GF-D8 (cell line): ENCODE results near the gene LIFR.

ENCODE experiments used
- DNase-seq: peaks from one replicate; lab custom pipeline; 2025; lab: John Stamatoyannopoulos, UW

The LIFR gene

DNA sequence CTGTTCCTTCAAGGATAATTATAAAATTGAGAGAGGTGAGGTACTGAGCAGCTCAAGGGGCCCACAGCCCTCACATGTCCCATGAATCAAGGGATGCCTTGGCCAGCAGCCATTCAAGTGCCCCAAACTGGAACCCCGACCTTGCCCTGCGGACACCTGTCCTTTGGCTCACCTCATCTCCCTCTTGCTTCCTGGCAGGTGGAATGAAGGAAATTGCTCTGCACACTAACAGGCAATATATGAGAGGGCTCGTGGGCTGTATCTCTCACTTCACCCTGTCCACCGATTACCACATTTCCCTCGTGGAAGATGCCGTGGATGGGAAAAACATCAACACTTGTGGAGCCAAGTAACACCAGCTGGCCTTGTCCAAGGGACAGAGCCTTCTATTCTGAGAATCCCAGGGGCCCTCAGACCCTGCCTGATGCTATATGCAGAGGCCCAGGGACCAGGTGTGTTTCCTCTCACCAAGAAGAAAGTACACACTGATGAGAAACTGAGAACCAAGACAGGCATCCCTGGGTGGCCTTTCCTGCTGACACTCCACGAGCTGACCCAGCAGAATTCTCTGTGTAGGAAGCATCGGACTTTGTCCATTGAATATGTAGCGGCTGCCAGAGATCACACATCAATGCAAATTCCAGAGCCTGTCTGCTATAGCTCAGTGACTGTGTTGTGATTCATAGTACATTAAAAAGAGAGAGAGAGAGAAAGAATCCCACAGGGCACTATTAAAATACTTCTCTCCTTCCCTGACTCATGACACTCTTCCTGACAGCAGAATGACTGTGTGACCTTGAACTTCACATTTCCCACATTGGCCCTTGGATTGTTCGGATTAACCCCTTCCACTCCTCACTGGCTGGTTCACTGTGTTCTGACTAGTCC is 92.6 kb downstream of the LIFR start:
- DNase-seq = no peak

DNA sequence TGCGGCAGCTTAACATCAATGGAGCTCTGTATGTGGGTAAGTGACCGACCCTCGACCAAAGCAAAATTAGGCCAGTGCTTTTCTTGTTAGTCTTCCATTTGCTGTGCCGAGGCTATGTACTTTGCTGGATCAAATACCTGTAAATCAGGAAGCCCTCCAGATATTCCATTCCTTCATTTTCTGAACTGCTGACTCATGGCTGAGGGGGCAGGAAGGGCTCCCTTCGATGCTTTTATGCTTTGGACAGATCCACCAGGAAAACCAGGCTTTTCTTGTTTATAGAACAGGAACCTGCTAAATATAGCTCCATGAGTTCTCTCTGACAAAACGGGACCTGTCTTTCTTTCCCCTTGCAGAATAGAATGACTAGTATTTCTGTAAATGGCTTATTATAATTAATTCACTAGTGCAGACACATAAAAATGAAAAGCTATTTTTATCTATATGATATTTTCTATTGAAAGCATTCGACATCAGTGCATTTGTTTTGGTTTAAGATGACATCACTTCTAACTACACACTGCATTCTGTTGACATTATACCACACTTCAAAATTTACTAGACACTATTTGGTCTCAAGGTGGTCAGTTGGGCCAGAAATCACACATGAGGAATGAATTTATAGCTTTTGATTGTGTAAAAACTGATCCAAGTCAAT is 93.3 kb downstream of the LIFR start:
- no peak for DNase-seq

DNA sequence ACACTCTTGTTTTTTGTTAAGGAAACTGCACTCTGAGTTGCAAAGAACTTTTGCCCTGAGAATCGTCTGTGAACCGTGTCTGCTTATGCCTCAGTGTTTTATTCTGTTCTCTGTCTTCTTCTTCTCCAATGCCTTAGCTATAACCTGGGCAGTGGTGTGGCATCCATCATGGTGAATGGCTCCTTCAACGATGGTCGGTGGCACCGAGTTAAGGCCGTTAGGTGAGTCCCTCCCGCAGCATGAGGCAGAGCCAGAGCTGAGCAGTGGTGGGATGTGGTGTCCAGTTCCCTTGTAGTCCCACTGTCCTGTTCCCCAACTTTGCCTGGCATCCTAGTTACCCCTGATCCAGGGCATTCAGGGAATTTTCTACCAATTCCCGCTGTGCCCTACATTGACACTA is 98.3 kb downstream of the LIFR start:
- DNase-seq = no peak

DNA sequence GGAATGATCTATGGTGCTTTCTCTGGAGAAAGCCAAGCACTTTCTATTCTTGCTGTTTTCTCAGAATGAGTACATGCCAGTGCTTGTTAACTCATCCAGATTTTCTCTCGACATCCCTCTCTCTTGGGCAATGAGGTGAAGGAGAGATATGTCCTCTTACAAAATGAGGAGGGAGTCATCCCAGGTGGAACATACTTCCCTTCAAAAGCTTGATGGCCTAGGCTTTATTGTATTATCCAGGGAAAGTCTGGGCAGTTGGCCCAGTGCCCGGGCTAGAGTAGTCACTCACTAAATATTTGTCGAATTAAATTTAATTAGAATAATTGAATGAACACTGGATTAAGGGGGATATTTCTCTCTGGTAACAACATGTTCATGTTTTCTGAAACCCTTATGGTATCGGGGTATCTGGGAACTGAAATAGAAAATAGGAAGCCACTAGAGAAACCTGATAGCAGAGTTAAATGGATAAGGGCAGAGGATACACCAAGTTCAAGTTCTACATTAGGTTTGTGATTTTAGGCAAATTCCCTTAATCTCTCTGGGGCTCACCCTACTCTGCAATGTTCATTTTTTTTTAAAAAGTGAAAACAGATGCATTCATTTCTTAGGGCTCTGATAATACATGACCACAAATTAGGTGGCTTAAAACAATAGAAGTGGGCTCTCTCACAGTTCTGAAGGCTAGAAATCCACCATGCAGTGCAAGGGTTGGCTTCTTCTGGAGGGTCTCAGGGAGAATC is 99.6 kb downstream of the LIFR start:
- no peak for DNase-seq

DNA sequence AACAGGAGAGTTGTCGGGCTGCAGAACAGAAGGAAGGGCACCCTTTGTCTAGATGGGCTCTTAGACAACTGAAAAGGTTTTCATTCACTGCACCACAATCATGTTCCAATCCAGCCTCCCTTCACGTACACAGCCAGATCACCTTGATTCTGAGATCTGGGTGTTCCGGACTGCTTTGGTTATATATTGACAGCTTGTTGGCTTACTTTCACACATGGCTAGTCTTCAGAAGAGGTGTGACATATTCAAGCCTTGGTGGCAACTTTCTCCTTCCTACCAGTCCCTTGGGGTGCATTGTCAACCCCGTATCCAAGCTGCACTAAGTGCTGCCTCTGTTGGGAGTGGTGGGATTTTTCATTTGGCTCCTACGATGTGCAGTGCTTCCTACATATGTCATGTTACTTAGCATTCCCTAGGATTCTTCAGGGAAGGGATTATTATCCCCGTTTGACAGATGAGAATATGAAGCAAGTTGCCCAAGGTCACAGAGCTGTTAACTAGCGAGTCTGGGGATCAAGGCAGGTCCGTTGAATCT is 100.6 kb downstream of the LIFR start:
- no peak for DNase-seq

DNA sequence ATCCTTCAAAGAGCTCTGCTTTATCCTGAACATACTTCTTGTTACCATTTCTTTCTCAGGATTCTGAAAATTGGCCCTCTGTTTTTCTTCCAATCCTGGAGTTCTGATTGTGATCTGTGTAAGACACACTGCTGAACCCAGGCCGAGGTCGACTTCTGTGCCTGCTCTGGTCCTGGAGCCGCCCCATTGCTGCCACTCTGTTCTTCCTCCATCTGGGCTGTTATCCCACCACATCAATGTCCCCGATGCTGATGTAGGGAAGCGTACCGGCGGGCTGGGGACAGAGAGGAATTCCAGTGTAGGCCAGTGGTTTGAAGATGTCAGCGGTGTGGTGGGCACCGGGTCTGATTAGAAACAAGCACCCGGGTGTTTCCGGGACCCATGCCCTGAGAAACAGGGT is 102.5 kb downstream of the LIFR start:
- DNase-seq = no peak

DNA sequence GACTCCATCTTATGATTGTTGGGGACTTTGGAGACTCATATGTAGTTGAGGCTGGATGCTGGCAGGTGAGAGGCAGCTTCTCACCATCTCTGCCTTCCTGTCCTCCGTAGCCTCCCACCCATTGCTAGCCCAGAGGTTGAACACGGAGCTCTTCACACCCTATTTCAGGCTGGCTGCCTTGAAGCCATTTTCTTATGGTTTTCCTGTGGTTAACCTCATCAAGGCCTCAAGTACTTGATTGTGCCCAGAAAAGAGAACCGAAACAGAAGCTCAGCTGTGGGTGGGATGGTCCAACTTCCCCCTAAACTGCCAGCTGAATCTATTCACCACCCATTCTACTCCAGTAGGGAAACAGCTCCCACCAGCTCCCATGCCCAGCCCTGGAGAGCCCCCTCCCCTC is 102.9 kb downstream of the LIFR start:
- peak; percentile 83 for DNase-seq

DNA sequence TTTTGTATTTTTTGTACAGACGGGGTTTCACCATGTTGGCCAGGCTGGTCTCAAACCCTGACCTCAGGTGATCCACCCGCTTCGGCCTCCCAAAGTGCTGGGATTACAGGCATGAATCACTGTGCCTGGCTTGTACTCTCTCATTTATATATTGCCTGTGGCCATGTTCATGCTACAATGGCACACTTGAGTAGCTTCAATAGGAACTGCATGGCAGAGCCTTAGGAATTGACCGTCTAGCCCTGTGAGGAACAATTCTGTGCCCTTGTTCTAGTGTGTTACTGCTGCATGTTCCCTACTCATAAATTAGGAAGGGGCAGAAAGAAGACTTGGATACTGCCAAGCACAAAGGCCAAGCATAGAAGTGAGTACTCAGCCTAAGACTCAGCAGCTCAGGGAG is 104.2 kb downstream of the LIFR start:
- no peak for DNase-seq

DNA sequence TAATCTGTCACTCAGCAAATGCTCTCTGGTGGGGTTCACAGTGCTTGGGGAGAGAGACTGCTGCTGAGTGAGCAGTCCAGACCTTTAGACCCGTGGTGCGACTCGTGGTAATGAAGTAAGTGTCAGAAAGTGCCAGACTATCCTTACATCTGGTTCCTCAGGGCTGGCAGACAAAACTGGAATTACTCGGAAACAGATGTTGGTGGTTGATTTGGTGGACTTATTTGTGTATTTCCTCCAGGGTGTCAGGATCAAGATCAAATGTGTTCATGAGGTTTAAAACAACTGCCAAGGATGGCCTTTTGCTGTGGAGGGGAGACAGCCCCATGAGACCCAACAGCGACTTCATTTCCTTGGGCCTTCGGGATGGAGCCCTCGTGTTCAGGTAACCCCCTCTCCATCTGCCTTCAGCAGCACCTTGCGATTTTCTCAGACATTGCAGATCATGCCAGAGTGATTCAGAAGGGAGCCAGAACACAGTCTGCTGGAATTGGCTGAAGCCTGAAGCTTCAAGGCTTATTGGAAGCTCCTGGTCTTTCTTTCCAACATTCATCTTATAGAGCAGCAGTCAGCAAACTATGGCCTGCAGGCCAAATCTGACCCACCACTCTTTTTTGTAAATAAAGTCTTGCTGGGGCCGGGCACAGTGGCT is 105.2 kb downstream of the LIFR start:
- DNase-seq = no peak

DNA sequence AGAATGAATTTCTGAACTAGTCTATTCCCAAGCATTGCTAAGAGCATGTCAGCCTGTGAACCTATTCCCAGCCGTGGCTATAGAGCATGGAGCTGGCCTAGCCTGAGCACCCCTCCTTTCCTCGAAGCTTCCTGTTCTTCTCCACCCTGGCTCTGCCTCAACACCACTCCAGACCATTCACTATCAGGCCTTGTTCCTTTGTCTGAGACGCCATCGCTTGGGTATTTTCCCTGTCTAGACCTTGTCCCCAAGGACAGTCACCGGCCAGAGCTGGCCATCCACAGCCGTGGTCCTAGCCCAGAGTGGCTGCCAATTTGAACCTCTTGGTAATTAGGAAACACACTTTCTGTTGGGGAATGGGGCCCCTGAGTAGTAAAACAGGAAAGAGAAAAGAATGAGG is 105.8 kb downstream of the LIFR start:
- no peak for DNase-seq

DNA sequence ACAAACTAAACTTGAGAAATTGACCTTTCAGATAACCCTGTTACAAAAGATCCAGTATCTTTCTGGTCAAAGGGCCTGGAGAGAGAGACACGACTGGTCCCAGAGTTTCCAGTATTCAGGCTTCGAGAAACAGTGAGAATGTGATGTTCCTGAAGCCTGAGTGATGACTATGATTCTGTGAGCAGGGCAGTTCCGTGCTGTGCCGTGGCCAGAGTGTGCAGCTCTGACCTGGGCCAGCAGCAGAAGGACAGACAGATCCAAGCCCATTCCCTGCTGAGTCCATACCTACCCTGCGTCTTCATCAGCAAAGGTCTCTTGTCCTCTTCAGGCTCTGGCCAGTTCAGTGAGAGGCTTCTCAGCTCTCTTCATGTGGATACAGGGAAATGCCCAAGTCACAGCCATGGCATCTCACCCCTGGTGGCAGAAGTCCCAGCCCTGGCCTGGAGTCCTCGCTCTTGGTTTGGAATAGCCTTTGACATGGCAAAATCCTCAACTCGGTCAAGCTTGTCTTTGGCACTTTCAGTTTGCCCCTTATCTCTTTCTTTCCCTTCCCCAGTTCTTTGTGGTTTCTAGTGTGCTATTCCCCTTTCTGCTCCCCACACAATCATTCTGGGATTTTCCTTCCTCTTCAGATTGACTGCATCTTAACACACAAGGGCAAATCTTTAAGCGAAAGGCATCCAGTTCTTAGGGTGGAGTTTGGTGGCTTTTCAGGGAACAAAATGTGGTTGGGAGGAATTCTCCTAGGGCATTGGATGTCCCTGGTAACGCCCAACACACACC is 107.7 kb downstream of the LIFR start:
- DNase-seq = no peak

DNA sequence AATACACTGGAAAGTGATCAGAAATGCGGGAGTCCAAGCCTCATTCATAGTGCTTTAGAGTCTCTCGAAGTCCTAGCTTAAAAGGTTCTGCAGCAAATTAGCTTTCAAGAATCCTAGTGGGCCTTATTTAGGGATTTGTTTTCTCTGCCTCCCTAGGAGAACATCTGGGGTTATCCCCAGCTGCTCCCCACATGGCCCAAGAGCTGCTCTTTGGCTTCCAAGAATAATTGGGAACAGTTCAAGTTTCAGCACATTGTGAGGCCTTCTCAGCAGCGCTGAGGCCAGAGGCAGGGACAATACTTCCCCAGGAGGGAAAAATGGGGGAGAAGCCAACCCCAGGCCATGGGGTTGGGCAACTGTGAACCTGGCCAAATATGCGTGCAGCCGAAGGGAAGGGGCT is 108.7 kb downstream of the LIFR start:
- no peak for DNase-seq

DNA sequence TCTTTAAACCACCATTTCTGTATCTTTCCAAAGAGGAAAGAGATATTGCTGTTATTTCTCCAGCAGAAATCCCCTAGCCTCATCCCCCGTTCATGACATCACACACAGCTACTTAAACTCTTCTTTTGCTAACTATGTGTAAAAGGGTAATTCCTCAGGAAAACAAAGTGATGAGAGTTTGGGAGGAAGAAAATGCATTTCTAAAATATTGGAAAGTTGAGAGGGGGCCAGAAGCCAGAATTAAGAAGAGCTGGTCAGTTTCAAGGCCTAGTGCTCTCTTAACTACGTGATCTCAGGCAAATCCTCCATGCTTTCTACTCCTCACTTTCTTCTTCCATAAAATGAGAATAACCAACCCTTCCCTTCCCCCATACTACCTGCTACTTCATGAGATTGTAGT is 109.4 kb downstream of the LIFR start:
- no peak for DNase-seq

DNA sequence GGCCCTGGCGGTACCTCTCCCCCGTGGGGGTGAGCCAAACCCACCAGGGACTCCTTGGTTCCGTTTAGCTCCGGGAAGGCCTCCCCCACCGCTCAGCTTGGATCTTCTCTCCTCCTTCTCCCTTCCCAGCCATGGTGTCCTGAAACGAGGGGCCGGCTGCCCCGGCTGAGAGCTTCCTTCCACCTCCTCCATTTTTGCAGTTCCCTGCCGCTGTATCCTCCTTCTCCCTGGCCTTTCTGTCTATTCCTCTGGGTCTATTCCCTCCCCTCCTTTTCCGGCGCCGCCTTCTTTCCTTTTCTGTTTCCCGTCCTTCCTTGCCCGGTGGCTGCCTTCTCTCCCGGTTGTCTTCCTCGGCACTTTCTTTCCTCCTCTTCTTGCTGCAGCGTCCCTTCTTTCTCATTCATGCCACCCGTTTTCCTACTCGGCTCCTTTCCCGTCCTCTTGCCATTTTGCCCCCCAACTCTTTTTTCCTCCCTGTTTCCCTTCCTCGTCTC is 110.4 kb downstream of the LIFR start:
- DNase-seq = no peak

DNA sequence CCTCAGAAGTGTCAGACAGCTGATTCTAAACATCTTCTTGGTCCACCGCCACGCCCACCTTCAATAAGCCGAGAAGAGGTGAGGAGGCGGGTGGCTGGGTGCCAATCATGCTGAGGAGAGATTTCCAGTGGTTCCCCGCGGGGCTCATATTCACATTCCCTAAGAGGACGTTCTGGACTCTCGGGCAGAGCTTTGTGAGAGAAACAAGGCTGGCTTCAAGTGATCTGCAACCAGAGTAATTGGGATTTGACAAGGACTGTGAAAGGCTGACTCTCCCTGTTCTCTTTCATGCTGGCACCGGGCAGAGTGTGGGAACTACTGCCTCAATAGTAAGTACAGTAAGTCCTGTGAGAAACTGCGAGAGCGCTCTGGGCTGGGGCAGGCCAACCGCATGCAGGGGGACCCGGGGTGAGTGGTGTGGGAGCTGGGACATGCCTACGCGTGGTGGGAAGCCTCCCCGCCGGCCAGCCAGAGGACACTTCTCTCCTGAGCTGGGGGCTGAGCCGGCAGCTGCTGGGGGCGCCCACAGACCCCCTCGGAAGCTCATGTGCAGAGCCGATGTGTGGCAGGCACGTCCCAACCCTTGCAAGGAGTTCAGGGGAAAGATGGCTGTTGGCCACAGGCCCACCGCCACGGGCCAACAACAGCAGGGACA is 110.9 kb downstream of the LIFR start:
- no peak for DNase-seq

DNA sequence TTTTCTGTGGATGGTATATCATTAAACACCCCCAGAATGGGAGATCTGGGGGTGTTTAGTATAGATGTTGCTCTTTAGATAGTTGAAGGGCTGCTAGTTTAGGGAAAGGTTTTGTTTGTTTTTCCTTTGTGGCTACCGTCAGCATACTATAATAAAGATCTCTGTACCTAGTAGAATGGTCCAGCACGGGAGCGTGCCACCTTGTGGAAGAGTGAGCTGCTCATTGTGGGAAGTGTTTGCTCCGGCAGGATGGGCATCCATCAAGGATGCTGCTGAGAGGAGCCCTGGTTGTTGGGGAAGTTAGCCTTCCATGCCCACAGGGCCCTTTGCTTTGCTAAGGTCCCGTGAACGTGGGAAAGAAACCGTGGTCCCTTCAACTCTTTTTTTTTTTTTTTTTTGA is 113.1 kb downstream of the LIFR start:
- DNase-seq = no peak

DNA sequence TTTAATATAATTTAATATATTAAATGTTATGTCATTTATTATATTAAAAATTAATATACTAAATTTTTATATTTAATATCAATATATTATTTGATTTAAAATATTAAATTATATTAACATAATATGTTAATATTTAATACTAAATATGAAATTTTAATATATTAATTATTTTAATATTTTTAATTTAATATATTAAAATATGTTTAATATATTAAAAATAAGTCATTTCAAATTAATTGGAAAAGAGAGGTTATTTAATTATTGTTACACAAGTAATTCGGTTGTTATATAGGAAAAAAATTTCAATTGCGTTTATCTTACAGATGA is 114.2 kb downstream of the LIFR start:
- DNase-seq = no peak

DNA sequence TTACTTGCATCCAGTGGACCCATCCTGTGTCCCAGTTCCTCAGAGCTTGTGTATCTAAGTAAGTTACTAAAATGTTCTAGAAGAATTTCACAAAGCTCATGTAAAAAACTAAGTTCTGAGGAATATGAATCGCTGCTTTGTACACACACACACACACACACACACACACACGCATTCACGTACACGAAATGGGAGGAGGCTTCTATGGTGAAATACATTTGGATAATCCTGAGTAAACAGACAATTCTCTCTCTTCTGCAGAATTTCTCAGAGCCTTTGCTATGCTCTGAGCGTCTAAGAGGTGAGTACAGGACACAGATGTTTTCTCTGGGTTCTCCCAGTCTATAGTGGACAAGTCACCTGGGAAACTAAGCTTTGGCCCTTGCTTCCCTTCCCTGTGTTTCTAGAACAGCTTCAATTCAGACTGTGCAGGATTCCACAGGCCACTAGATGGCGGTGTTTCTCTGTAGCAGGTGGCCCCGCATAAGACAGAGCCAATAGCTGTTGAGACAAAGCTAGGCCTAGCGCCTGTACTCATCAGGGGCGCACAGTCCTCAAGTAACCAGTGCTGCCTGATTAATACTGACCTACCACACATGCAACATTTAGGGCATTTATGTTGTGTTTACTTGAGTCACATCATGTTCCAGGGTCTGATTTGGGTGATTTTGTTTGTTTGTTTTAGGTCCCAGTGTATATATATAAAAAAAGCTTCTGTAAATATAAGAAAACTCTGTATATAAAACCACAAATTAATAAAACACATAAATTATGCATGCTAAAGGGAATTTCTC is 114.8 kb downstream of the LIFR start:
- DNase-seq = peak; percentile 54

DNA sequence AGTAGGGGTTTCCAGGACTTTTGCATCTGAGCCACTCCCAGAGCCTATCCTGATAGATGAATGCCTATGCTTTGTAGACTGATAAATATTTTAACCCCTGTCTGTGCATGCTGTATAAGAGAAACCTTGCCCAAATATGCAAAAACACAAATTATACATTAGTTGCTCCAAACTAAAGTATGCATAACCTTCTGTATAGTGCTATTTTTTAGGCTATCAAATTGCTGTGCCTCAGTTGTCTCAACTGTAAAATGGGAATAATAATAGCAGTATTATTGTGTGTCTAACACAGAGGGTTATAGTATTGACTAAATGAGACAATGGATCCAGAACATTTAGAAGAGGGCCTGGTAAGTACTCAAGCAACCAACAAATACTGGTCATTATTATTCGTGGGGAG is 117.7 kb downstream of the LIFR start:
- no peak for DNase-seq
